ENCODE data around the gene EXOC6B.
A peak's percentile ranks its signal among the peaks of the same experiment; 100 is the strongest.

The EXOC6B gene

GRCh38 chr2:72255540-72255939 lies 570.3 kb downstream of the EXOC6B start:
- Histone ChIP-seq H3K27ac (no peak overlapping the region), H3K4me3 (no peak overlapping the region), H3K9ac (ENCODE audit: insufficient read length) (no peak overlapping the region), H3K9me3 (ENCODE audit: low read depth, low read length) (no peaks in the 10 kb centered on the region), H3K36me3 (ENCODE audit: insufficient read depth, low read length) (no peaks in the 10 kb centered on the region)
- no peak for DNase-seq (ENCODE audit: low read depth, low spot score)
- TF ChIP-seq FOXP2 (optimal IDR thresholded peaks at IDR 0.05; ENCODE audit: control extremely low read depth, extremely low read length, insufficient read depth), result no peak
- TF ChIP-seq POLR2AphosphoS5 (IDR thresholded peaks at IDR 0.05; ENCODE audit: borderline replicate concordance, low read depth, low read length), result no peak
- TF ChIP-seq EZH2 (IDR thresholded peaks at IDR 0.05), result no peak

- H3K36me3 ChIP-seq (ENCODE audit: insufficient read depth, low read length), result no peaks in the 10 kb centered on the region
- TF ChIP-seq EZH2 (IDR thresholded peaks at IDR 0.05) (no peak), POLR2AphosphoS5 (IDR thresholded peaks at IDR 0.05; ENCODE audit: borderline replicate concordance, low read depth, low read length) (no peak), FOXP2 (optimal IDR thresholded peaks at IDR 0.05; ENCODE audit: control extremely low read depth, extremely low read length, insufficient read depth) (no peak)
- DNase-seq (ENCODE audit: low read depth, low spot score), result no peak
Observed at GRCh38 chr2:72254831-72255451, 570.9 kb downstream of the EXOC6B start.

GRCh38 chr2:72238311-72238710 lies 587.5 kb downstream of the EXOC6B start:
- Histone ChIP-seq H3K9me3 (ENCODE audit: low read depth, low read length) (no peaks in the 10 kb centered on the region), H3K27ac (no peak overlapping the region), H3K9ac (ENCODE audit: insufficient read length) (no peak overlapping the region), H3K4me3 (no peak overlapping the region), H3K36me3 (ENCODE audit: insufficient read depth, low read length) (no peaks in the 10 kb centered on the region)
- DNase-seq (ENCODE audit: low read depth, low spot score), result no peak
- TF ChIP-seq FOXP2 (optimal IDR thresholded peaks at IDR 0.05; ENCODE audit: control extremely low read depth, extremely low read length, insufficient read depth) (no peak), EZH2 (IDR thresholded peaks at IDR 0.05) (no peak), POLR2AphosphoS5 (IDR thresholded peaks at IDR 0.05; ENCODE audit: borderline replicate concordance, low read depth, low read length) (no peak)

More at GRCh38 chr2:72254831-72255451, 570.9 kb downstream of the EXOC6B start:
- no peak overlapping the region for H3K9ac ChIP-seq (ENCODE audit: insufficient read length)
- no peaks in the 10 kb centered on the region for H3K9me3 ChIP-seq (ENCODE audit: low read depth, low read length)
- no peak overlapping the region for H3K4me3 ChIP-seq
- H3K27ac ChIP-seq, result no peak overlapping the region

DNA sequence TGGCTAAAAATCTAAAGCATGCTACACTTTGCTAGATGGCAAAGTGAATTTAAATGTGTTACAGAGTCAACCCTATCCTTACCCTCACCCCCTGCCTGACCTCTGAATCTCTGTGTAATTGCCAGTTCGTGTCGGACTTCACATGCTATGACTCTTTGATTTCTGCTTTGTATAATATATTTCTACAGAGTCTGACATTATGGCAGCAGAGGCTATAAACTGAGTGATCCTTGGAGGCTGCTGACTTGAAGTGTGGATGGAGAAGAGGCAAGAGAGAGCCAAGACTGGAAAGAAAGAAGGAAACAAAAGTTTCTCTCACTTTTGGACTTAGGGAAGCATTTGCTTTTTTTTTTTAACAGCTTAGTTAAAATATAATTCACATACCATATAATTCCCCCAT lies 588.3 kb downstream of the EXOC6B start:
- Histone ChIP-seq H3K36me3 (ENCODE audit: insufficient read depth, low read length) (no peaks in the 10 kb centered on the region), H3K4me3 (no peak overlapping the region), H3K27ac (peak overlapping the region; percentile 44), H3K9me3 (ENCODE audit: low read depth, low read length) (no peaks in the 10 kb centered on the region), H3K9ac (ENCODE audit: insufficient read length) (no peak overlapping the region)
- TF ChIP-seq EZH2 (IDR thresholded peaks at IDR 0.05) (no peak), POLR2AphosphoS5 (IDR thresholded peaks at IDR 0.05; ENCODE audit: borderline replicate concordance, low read depth, low read length) (no peak), FOXP2 (optimal IDR thresholded peaks at IDR 0.05; ENCODE audit: control extremely low read depth, extremely low read length, insufficient read depth) (no peak)
- DNase-seq (ENCODE audit: low read depth, low spot score), result no peak

DNA sequence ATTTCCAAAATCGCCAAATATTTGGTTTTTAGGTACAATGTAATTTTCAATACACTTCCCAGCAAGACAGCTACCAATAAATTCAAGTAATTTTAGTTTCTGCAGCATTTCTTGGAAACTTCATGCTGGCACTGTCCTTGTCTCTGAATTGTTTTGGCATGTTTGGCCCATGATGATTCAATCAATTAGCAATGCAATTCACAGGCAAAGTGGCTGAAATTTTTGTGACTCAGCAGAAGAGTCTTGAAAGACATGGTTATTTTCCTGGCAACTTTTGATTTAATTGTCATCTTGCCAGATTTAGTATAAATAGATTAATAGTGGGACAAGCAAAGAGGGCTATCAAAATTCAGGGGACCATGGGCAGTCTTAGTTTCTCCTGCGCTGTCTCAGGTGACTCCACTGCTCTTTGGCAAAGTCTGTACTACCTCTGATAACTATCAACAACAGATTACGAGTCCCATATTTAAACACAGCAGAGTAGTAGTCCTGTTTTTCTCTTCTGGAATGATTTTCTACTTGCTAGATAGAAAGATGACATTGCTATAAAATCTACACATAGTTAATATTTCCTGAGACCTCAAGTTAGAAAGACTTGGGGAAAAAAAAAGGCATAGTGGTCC lies 589.3 kb downstream of the EXOC6B start:
- H3K27ac ChIP-seq, result peak overlapping the region; percentile 44
- no peak for TF ChIP-seq POLR2AphosphoS5 (IDR thresholded peaks at IDR 0.05; ENCODE audit: borderline replicate concordance, low read depth, low read length)
- no peak for TF ChIP-seq FOXP2 (optimal IDR thresholded peaks at IDR 0.05; ENCODE audit: control extremely low read depth, extremely low read length, insufficient read depth)
- no peak for TF ChIP-seq EZH2 (IDR thresholded peaks at IDR 0.05)
- H3K4me3 ChIP-seq, result no peak overlapping the region
- no peaks in the 10 kb centered on the region for H3K36me3 ChIP-seq (ENCODE audit: insufficient read depth, low read length)
- no peak for DNase-seq (ENCODE audit: low read depth, low spot score)
- H3K9ac ChIP-seq (ENCODE audit: insufficient read length), result no peak overlapping the region
- H3K9me3 ChIP-seq (ENCODE audit: low read depth, low read length), result no peaks in the 10 kb centered on the region

DNA sequence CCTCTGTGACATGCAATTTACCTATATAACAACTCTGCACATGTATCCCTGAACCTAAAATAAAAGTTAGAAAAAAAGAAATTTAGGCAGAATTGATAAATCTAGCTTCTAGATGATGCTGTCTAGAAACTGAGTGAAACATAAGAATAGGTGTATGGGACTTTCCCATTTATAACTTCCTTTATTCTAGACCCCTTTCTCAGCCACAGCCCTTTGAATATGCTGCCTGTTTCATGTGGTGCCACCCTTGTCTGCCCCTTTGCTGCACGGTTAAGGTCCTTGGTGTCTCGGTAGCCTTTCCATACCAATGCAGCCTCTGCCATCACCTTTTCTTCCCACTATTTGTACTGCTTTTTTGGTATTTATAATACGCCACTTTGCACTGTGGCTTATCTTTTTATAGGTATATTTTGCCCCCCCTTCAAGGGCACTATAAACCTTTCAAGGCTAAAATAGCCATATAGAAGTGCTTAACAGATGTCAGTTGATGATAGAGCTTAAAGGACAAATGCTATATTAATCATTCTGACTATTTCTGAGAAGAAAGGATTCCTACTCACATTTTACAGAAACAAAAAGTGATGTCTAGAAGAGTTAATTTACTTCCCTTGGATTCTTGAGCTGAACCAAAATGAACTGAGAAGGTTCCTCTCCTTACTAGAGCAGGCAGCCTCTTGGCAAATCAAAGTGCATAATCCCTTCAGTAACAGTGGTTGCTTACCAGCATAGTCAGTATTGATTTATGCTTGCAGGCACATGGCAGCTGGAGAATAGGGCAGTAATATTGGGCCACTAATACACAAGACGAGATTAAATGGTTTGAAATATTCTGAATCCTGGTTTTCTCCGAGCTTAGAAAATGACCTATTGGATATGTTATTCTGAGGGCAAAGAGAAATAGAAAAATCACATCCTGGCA lies 590.1 kb downstream of the EXOC6B start:
- H3K9me3 ChIP-seq (ENCODE audit: low read depth, low read length), result no peaks in the 10 kb centered on the region
- no peaks in the 10 kb centered on the region for H3K36me3 ChIP-seq (ENCODE audit: insufficient read depth, low read length)
- DNase-seq (ENCODE audit: low read depth, low spot score), result no peak
- no peak for TF ChIP-seq EZH2 (IDR thresholded peaks at IDR 0.05)
- no peak for TF ChIP-seq POLR2AphosphoS5 (IDR thresholded peaks at IDR 0.05; ENCODE audit: borderline replicate concordance, low read depth, low read length)
- TF ChIP-seq FOXP2 (optimal IDR thresholded peaks at IDR 0.05; ENCODE audit: control extremely low read depth, extremely low read length, insufficient read depth), result no peak
- peak overlapping the region; percentile 44 for H3K27ac ChIP-seq
- H3K4me3 ChIP-seq, result no peak overlapping the region
- H3K9ac ChIP-seq (ENCODE audit: insufficient read length), result no peak overlapping the region

DNA sequence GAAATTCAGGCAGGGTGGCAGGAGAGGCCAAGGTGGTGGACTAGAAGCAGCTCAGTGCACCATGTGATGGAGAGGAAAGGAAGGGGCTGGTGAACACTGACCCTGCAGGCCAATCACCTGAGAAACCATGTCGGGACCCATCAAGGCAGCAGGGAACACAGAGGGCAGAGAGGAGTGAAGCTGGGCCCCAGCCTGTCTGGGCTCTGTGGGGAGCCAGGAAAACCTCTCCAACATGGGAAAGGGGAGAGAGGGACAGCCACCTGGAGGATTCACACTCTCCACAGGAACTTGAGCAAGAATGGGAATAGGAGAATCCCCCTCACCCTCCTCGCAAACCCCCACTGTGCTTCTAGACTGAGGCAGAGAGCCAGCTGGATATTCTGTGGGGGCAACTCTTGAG lies 592.6 kb downstream of the EXOC6B start:
- H3K9ac ChIP-seq (ENCODE audit: insufficient read length), result no peak overlapping the region
- H3K9me3 ChIP-seq (ENCODE audit: low read depth, low read length), result no peaks in the 10 kb centered on the region
- no peak for DNase-seq (ENCODE audit: low read depth, low spot score)
- H3K27ac ChIP-seq, result no peak overlapping the region
- no peak for TF ChIP-seq POLR2AphosphoS5 (IDR thresholded peaks at IDR 0.05; ENCODE audit: borderline replicate concordance, low read depth, low read length)
- no peak for TF ChIP-seq EZH2 (IDR thresholded peaks at IDR 0.05)
- TF ChIP-seq FOXP2 (optimal IDR thresholded peaks at IDR 0.05; ENCODE audit: control extremely low read depth, extremely low read length, insufficient read depth), result no peak
- no peak overlapping the region for H3K4me3 ChIP-seq
- H3K36me3 ChIP-seq (ENCODE audit: insufficient read depth, low read length), result no peaks in the 10 kb centered on the region

Measured in SK-N-MC (cell line).